Body of pancreas (tissue), 4 donors: ENCODE measurements around the gene NSUN2. TPM values are rescaled to one million over a fixed set of nuclear protein-coding genes. Genes with fewer than 3 reads are reported as not detected.
"Not testable (repeated sequence)": the region's sequence is repeated elsewhere in the genome, so short reads cannot be mapped to it uniquely, and the experiment has no call there.

Experiments
- ATAC-seq: fragments of 150-250 bp; one replicate; pipeline ENCODE4 v1.9.1; 2016
- DNase-seq, 4 donors: peaks; one replicate each; pipeline ENCODE4 v3.0.0-alpha.2; 2019
- H3K27ac ChIP-seq, 4 donors: fragments of 200-600 bp; sonication (generic); 1 replicate in 3 of 4; 2 replicates in 1 of 4; pipeline versions ENCODE4 v1.5.1 to v1.6.1; 2016 to 2019; ENCODE audit warnings: mild to moderate bottlenecking in 1 of 4, mixed read lengths in 1 of 4, moderate library complexity in 1 of 4
- H3K27me3 ChIP-seq, 2 donors: fragments of 200-600 bp; sonication (generic); one replicate each; pipeline ENCODE4 v1.6.0; 2016; ENCODE audit warnings: mild to moderate bottlenecking in 1 of 2
- H3K36me3 ChIP-seq, 2 donors: fragments of 200-600 bp; sonication (generic); replicated peaks in 1 of 2; 2 replicates each; pipeline ENCODE4 v1.5.1; 2016; ENCODE audit warnings: low read depth in 2 of 2; ENCODE audit not compliant: insufficient read depth in 1 of 2
- H3K4me1 ChIP-seq: fragments of 200-600 bp; sonication (generic); one replicate; pipeline ENCODE4 v1.6.0; 2016
- H3K4me3 ChIP-seq, 2 donors: fragments of 200-600 bp; sonication (generic); 1 replicate in 1 of 2; 2 replicates in 1 of 2; pipeline ENCODE4 v1.5.1; 2016 to 2019
- H3K9me3 ChIP-seq, 3 donors: fragments of 200-600 bp; sonication (generic); 1 replicate in 2 of 3; 2 replicates in 1 of 3; pipeline ENCODE4 v1.5.1; 2016
- CTCF ChIP-seq, 7 experiments: fragments of 450-650 bp in 4 of 7; fragments of 200-600 bp in 3 of 7; sonication (generic) in 3 of 7; IDR thresholded peaks; one replicate each; pipeline ENCODE4 v1.5.1; 2016 to 2019; ENCODE audit warnings: antibody characterized with exemption in 7 of 7
- POLR2A ChIP-seq, 3 donors: fragments of 450-650 bp; IDR thresholded peaks; one replicate each; pipeline ENCODE4 v1.6.1; 2016; ENCODE audit warnings: antibody characterized with exemption in 3 of 3, mild to moderate bottlenecking in 2 of 3
- WGBS, 2 donors: methylation state at CpG; one replicate each; pipeline ENCODE4 v1.1.5; 2017; 5-methylcytosine and 5-hydroxymethylcytosine counted together
- intact Hi-C: fragments of 100-400 bp; cut with DNase I; formaldehyde crosslinking; loops from one replicate; pipeline ENCODE4 v1.15.1; 2023
- total RNA-seq, 2 donors: library from RNA; depleted of rRNA; stranded (reverse); fragments of >200 nt; gene quantifications; one replicate each; pipeline ENCODE4 v1.1.0, GENCODE V29; 2016

NSUN2 gene
- total RNA-seq, 2 donors from 2014 or later, result 35.0 to 45.8 TPM

GRCh38 chr5:6673031-6673430 is 40.2 kb upstream of the NSUN2 start:
- no peaks in the 10 kb centered on the region for H3K4me1 ChIP-seq
- no peaks in the 10 kb centered on the region for H3K36me3 ChIP-seq
- 71 to 86% methylated on average over 5 of the region's 5 CpGs for WGBS, 2 donors
- no peaks in the 10 kb centered on the region for H3K9me3 ChIP-seq
- H3K27ac ChIP-seq, result no peak overlapping the region
- ATAC-seq (no peak), DNase-seq (no peak)
- TF ChIP-seq CTCF (IDR thresholded peaks at IDR 0.05), result no peak
- no peak for TF ChIP-seq POLR2A (IDR thresholded peaks at IDR 0.05)
- H3K4me3 ChIP-seq, result no peak overlapping the region
- H3K27me3 ChIP-seq, result no peaks in the 10 kb centered on the region
- intact Hi-C loops, result no loop called here

GRCh38 chr5:6668717-6669116 is 35.9 kb upstream of the NSUN2 start:
- H3K9me3 ChIP-seq, H3K27me3 ChIP-seq, H3K36me3 ChIP-seq, H3K4me3 ChIP-seq, ATAC-seq, H3K27ac ChIP-seq, intact Hi-C loops, DNase-seq, H3K4me1 ChIP-seq: not testable (repeated sequence)
- 76 to 80% methylated on average over 6 to 9 of the region's 9 CpGs for WGBS, 2 donors

- intact Hi-C loops, result no loop called here
- H3K4me1 ChIP-seq, result no peaks in the 10 kb centered on the region
- 89 to 92% methylated on average over 5 of the region's 5 CpGs for WGBS, 2 donors
- no peaks in the 10 kb centered on the region for H3K9me3 ChIP-seq
- ATAC-seq, result no peak
- H3K36me3 ChIP-seq, result no peaks in the 10 kb centered on the region
- TF ChIP-seq CTCF (IDR thresholded peaks at IDR 0.05), result no peak
- no peak for TF ChIP-seq POLR2A (IDR thresholded peaks at IDR 0.05)
- no peak for DNase-seq
- no peak overlapping the region for H3K27ac ChIP-seq
- H3K27me3 ChIP-seq, result no peaks in the 10 kb centered on the region
- no peak overlapping the region for H3K4me3 ChIP-seq
These were observed 34.8 kb upstream of the NSUN2 start for GRCh38 chr5:6667648-6668047.

- Histone ChIP-seq H3K9me3 (no peaks in the 10 kb centered on the region), H3K27me3 (no peaks in the 10 kb centered on the region), H3K4me3 (no peak overlapping the region), H3K36me3 (no peaks in the 10 kb centered on the region), H3K27ac (no peak overlapping the region), H3K4me1 (no peaks in the 10 kb centered on the region)
- no peak for ATAC-seq
- no peak for TF ChIP-seq POLR2A (IDR thresholded peaks at IDR 0.05)
- no peak for TF ChIP-seq CTCF (IDR thresholded peaks at IDR 0.05)
- intact Hi-C loops, result no loop called here
- DNase-seq, result no peak
- WGBS, 2 donors, result 89% methylated on average over 12 to 15 of the region's 15 CpGs
These were observed 33.9 kb upstream of the NSUN2 start for GRCh38 chr5:6666762-6667161.

- Histone ChIP-seq H3K27ac (no peak overlapping the region), H3K4me1 (no peaks in the 10 kb centered on the region), H3K4me3 (no peak overlapping the region), H3K27me3 (no peaks in the 10 kb centered on the region), H3K9me3 (peaks cover 0 to 5% (median 0%) of the 10 kb centered on the region in 3 donors), H3K36me3 (peaks cover 0 to 5% of the 10 kb centered on the region in 2 donors)
- TF ChIP-seq POLR2A (IDR thresholded peaks at IDR 0.05) (no peak), CTCF (IDR thresholded peaks at IDR 0.05) (no peak)
- ATAC-seq (no peak), DNase-seq (no peak)
- intact Hi-C loops, result no loop called here
- WGBS, 2 donors, result 96% methylated on average over 3 of the region's 3 CpGs
These were observed 27.8 kb upstream of the NSUN2 start for GRCh38 chr5:6660688-6661087.
